GM13976 (cell line): Measurements from ENCODE around the gene TIPARP.

Source experiments
- DNase-seq: peaks from one replicate; pipeline ENCODE4 v3.0.0; 2012; ENCODE audit warnings: low spot score
- CTCF ChIP-seq: IDR thresholded peaks from 2 replicates; pipeline ENCODE4 v1.5.1; 2012; ENCODE audit warnings: borderline replicate concordance, mild to moderate bottlenecking; ENCODE audit not compliant: insufficient read depth; ENCODE audit errors: extremely low read depth, missing control alignments, control extremely low read depth
- in situ Hi-C: fragments of 300-500 bp; cut with MboI; formaldehyde crosslinking; loops from one replicate; pipeline ENCODE4 v1.12.0; 2022; ENCODE audit warnings: low sequenced_read_pairs, mixed read lengths, inconsistent platforms; ENCODE audit not compliant: unreplicated experiment

The TIPARP gene

GRCh38 chr3:156674911-156675829 lies 780 bp downstream of the TIPARP start:
- peak; percentile 46 for DNase-seq
- in situ Hi-C loops, result loop anchor here (5.0 to 25.0 kb wide), 3 partner anchors 407 to 513 kb away; no protein-coding TSS in a partner anchor
- peak; percentile 53 for TF ChIP-seq CTCF

GRCh38 chr3:156675830-156676767 lies 1.7 kb downstream of the TIPARP start:
- in situ Hi-C loops, result loop anchor here (5.0 to 10.0 kb wide), 2 partner anchors 406 to 459 kb away; no protein-coding TSS in a partner anchor
- no peak for TF ChIP-seq CTCF
- no peak for DNase-seq

GRCh38 chr3:156676768-156677479 lies 2.5 kb downstream of the TIPARP start:
- no peak for DNase-seq
- TF ChIP-seq CTCF, result no peak
- in situ Hi-C loops, result loop anchor here (5.0 to 10.0 kb wide), 2 partner anchors 405 to 458 kb away; no protein-coding TSS in a partner anchor

- in situ Hi-C loops, result loop anchor here (5.0 to 10.0 kb wide), 2 partner anchors 405 to 457 kb away; no protein-coding TSS in a partner anchor
- DNase-seq, result no peak
- no peak for TF ChIP-seq CTCF
These were observed 3.1 kb downstream of the TIPARP start for GRCh38 chr3:156677536-156677935.

- no peak for TF ChIP-seq CTCF
These were observed 3.8 kb downstream of the TIPARP start for GRCh38 chr3:156678197-156678596.

More at GRCh38 chr3:156678197-156678596, 3.8 kb downstream of the TIPARP start:
- in situ Hi-C loops, result loop anchor here (5.0 to 10.0 kb wide), 2 partner anchors 404 to 457 kb away; no protein-coding TSS in a partner anchor
- no peak for DNase-seq
